ENCODE data around the gene MOGAT1. TPM values are rescaled to one million over a fixed set of nuclear protein-coding genes. Genes with fewer than 3 reads are reported as not detected.
A peak's percentile ranks its signal among the peaks of the same experiment; 100 is the strongest.

MOGAT1 gene
- total and polyA plus RNA-seq, 2 of the 13 experiments (the other 11 are each of a cell fraction or from before 2014, with no cell fraction given), result 0.98 to 4.3 TPM

DNA sequence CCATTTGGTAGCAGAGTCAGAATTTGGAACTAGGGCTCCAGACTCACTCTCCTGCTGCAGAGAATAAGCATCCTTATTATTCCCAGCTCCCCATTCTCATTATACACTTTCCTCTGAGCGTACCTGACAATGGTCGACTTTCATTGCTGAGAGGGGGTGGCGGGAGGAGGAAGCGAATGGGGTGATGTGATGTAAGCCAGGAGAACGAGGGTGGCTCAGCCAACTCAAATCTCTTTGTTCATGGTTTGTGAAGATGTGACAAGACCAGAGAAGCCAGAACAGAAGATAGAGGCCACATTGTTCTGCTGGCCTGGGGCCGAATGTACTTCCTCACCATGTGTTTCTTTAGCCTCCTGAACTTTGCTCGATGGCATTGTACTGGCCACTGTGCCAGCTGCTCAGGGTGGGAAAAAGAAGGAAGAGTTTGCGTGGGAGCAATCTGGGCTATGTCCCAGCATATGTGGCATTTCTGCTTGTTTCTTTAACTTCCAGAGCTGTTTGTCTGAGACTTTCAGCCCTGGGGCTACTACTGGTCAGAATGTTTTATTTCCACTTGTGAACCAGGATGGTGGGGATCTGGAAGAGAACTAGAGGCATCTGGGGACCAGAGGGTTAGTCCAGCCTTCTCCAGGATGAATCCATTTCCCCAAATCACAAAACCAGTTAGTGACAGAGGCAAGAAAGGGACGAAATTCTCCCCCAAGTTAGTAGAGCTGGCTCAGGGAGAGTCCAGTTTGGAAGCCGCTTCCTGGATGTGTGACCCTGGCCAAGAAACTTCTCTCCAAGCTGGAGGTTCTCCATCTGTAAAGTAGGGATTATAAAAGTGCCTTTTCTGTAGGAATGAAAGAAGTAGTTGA is 62.6 kb downstream of the MOGAT1 start (continued):
- TF ChIP-seq ZNF800 (CRISPR knock-in tag; IDR thresholded peaks at IDR 0.05) (no peak; the same call in 1 of the 2 replicates), LRRFIP1 (CRISPR knock-in tag; conservative IDR thresholded peaks at IDR 0.05) (no peak), ZNF431 (CRISPR knock-in tag; IDR thresholded peaks at IDR 0.05; ENCODE audit: borderline replicate concordance, low read depth) (peak; percentile 20; the same call in 1 of the 2 replicates), RFX1 (IDR thresholded peaks at IDR 0.05) (no peak), RXRA (CRISPR knock-in tag; IDR thresholded peaks at IDR 0.05) (peak; percentile 88), FOXO1 (CRISPR knock-in tag; IDR thresholded peaks at IDR 0.05) (peak; percentile 85), RBM39 (IDR thresholded peaks at IDR 0.05; ENCODE audit: low read depth, low read length, poor library complexity, severe bottlenecking) (no peak), ERF (CRISPR knock-in tag; IDR thresholded peaks at IDR 0.05) (peak; percentile 97), ZNF549 (CRISPR knock-in tag; IDR thresholded peaks at IDR 0.05) (no peak), NFIC (IDR thresholded peaks at IDR 0.05; ENCODE audit: low read length) (0 out of 2 replicates have a peak, but pooled peaks have one; percentile 73), ZNF879 (CRISPR knock-in tag; IDR thresholded peaks at IDR 0.05) (no peak), STAG1 (CRISPR knock-in tag; IDR thresholded peaks at IDR 0.05) (no peak; the same call in 1 of the 2 replicates), PHF5A (CRISPR knock-in tag; IDR thresholded peaks at IDR 0.05; ENCODE audit: low read depth, unreplicated experiment) (peak; percentile 71), HDAC6 (IDR thresholded peaks at IDR 0.05; ENCODE audit: low read depth, low read length) (no peak), CEBPG (CRISPR knock-in tag; IDR thresholded peaks at IDR 0.05) (peak; percentile 89), CTCF (CRISPR knock-in tag; IDR thresholded peaks at IDR 0.05) (no peak), ZBTB14 (CRISPR knock-in tag; IDR thresholded peaks at IDR 0.05) (no peak), ZBTB20 (CRISPR knock-in tag; IDR thresholded peaks at IDR 0.05; ENCODE audit: borderline replicate concordance, low read depth) (no peak), GFI1 (CRISPR knock-in tag; IDR thresholded peaks at IDR 0.05; ENCODE audit: borderline replicate concordance) (peak; percentile 97)
- TF ChIP-seq, protein P1, sequence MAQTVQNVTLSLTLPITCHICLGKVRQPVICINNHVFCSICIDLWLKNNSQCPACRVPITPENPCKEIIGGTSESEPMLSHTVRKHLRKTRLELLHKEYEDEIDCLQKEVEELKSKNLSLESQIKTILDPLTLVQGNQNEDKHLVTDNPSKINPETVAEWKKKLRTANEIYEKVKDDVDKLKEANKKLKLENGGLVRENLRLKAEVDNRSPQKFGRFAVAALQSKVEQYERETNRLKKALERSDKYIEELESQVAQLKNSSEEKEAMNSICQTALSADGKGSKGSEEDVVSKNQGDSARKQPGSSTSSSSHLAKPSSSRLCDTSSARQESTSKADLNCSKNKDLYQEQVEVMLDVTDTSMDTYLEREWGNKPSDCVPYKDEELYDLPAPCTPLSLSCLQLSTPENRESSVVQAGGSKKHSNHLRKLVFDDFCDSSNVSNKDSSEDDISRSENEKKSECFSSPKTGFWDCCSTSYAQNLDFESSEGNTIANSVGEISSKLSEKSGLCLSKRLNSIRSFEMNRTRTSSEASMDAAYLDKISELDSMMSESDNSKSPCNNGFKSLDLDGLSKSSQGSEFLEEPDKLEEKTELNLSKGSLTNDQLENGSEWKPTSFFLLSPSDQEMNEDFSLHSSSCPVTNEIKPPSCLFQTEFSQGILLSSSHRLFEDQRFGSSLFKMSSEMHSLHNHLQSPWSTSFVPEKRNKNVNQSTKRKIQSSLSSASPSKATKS (CRISPR knock-in tag; IDR thresholded peaks at IDR 0.05), result no peak

Data from HepG2 (cell line).